ENCODE measurements around the gene TTC28.

DNA sequence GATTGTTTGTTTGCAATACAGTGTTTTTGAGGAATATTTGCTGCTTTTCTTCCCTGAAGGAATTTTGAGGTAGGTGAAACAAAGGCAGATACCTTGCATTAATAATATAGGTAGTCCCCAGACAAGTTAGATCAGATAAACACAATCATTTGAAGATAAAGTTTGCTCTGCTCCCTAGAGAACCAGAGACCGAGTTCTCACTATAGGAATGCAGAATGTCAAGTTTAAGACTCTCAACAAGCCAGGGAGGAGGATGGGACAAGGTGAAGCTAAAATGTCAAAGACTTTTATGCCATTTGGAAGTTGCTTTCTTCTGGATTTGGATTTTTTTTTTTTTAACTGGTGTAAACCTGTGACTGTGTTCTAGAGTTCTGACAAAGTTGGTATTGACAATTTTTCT, 364.7 kb downstream of the TTC28 start:
- no peak for TF ChIP-seq POLR2A (IDR thresholded peaks at IDR 0.05; ENCODE audit: borderline replicate concordance, extremely low read depth, insufficient read depth, insufficient read length)
- TF ChIP-seq, protein P1, sequence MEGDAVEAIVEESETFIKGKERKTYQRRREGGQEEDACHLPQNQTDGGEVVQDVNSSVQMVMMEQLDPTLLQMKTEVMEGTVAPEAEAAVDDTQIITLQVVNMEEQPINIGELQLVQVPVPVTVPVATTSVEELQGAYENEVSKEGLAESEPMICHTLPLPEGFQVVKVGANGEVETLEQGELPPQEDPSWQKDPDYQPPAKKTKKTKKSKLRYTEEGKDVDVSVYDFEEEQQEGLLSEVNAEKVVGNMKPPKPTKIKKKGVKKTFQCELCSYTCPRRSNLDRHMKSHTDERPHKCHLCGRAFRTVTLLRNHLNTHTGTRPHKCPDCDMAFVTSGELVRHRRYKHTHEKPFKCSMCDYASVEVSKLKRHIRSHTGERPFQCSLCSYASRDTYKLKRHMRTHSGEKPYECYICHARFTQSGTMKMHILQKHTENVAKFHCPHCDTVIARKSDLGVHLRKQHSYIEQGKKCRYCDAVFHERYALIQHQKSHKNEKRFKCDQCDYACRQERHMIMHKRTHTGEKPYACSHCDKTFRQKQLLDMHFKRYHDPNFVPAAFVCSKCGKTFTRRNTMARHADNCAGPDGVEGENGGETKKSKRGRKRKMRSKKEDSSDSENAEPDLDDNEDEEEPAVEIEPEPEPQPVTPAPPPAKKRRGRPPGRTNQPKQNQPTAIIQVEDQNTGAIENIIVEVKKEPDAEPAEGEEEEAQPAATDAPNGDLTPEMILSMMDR (IDR thresholded peaks at IDR 0.05 in 2 of 3, conservative IDR thresholded peaks at IDR 0.05 in 1 of 3; ENCODE audit: borderline replicate concordance in 1 of 3, insufficient read depth in 1 of 3, low read depth in 2 of 3, low read length in 2 of 3), result no peak
- TF ChIP-seq EZH2 (IDR thresholded peaks at IDR 0.05), result no peak
- TF ChIP-seq POLR2AphosphoS5 (IDR thresholded peaks at IDR 0.05; ENCODE audit: low read depth, low read length), result no peak
- no peak for TF ChIP-seq FOSL1 (IDR thresholded peaks at IDR 0.05; ENCODE audit: low read depth)
- TF ChIP-seq, protein P2, sequence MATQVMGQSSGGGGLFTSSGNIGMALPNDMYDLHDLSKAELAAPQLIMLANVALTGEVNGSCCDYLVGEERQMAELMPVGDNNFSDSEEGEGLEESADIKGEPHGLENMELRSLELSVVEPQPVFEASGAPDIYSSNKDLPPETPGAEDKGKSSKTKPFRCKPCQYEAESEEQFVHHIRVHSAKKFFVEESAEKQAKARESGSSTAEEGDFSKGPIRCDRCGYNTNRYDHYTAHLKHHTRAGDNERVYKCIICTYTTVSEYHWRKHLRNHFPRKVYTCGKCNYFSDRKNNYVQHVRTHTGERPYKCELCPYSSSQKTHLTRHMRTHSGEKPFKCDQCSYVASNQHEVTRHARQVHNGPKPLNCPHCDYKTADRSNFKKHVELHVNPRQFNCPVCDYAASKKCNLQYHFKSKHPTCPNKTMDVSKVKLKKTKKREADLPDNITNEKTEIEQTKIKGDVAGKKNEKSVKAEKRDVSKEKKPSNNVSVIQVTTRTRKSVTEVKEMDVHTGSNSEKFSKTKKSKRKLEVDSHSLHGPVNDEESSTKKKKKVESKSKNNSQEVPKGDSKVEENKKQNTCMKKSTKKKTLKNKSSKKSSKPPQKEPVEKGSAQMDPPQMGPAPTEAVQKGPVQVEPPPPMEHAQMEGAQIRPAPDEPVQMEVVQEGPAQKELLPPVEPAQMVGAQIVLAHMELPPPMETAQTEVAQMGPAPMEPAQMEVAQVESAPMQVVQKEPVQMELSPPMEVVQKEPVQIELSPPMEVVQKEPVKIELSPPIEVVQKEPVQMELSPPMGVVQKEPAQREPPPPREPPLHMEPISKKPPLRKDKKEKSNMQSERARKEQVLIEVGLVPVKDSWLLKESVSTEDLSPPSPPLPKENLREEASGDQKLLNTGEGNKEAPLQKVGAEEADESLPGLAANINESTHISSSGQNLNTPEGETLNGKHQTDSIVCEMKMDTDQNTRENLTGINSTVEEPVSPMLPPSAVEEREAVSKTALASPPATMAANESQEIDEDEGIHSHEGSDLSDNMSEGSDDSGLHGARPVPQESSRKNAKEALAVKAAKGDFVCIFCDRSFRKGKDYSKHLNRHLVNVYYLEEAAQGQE (IDR thresholded peaks at IDR 0.05; ENCODE audit: low read depth), result no peak
- no peak for TF ChIP-seq YY1 (IDR thresholded peaks at IDR 0.05; ENCODE audit: extremely low read depth, insufficient replicate concordance, low read depth, low read length)
- no peak for TF ChIP-seq RAD21 (IDR thresholded peaks at IDR 0.05; ENCODE audit: low read depth)
- no peak for TF ChIP-seq SP1 (IDR thresholded peaks at IDR 0.05; ENCODE audit: low read depth)
- TF ChIP-seq, protein P3, sequence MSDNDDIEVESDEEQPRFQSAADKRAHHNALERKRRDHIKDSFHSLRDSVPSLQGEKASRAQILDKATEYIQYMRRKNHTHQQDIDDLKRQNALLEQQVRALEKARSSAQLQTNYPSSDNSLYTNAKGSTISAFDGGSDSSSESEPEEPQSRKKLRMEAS (IDR thresholded peaks at IDR 0.05), result no peak
- TF ChIP-seq CEBPB (IDR thresholded peaks at IDR 0.05; ENCODE audit: low read depth), result no peak
- TF ChIP-seq, protein P4, sequence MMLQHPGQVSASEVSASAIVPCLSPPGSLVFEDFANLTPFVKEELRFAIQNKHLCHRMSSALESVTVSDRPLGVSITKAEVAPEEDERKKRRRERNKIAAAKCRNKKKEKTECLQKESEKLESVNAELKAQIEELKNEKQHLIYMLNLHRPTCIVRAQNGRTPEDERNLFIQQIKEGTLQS (IDR thresholded peaks at IDR 0.05), result no peak
